RWPE2 (cell line): ENCODE data around the gene ADAMTS7.
A peak's percentile ranks its signal among the peaks of the same experiment; 100 is the strongest.
"Not testable (repeated sequence)": the region's sequence is repeated elsewhere in the genome, so short reads cannot be mapped to it uniquely, and the experiment has no call there.

Experiments used
- ATAC-seq: fragments of 200-7000 bp; cut with Tn5 transposase; 3 replicates; pipeline ENCODE4 v1.9.1; 2021; ENCODE audit warnings: low read depth
- DNase-seq: peaks from one replicate; pipeline ENCODE4 v3.0.0-alpha.2; 2020; ENCODE audit warnings: low spot score
- H3K27ac ChIP-seq: fragments of 450-650 bp; 2 replicates; pipeline ENCODE4 v1.5.1; 2017; ENCODE audit warnings: mild to moderate bottlenecking; ENCODE audit not compliant: poor library complexity, severe bottlenecking
- H3K27me3 ChIP-seq: fragments of 250-450 bp; sonication (Bioruptor Pico); 2 replicates; pipeline ENCODE4 v1.5.1; 2021; ENCODE audit warnings: mild to moderate bottlenecking, moderate library complexity; ENCODE audit not compliant: insufficient read depth, poor library complexity, severe bottlenecking
- H3K36me3 ChIP-seq: fragments of 250-450 bp; sonication (Bioruptor Pico); 2 replicates; pipeline ENCODE4 v1.5.1; 2020; ENCODE audit warnings: low read depth, mild to moderate bottlenecking, moderate library complexity
- H3K4me1 ChIP-seq: fragments of 250-450 bp; sonication (Bioruptor Pico); 2 replicates; pipeline ENCODE4 v1.5.1; 2021; ENCODE audit warnings: mild to moderate bottlenecking, moderate library complexity; ENCODE audit not compliant: insufficient read depth, poor library complexity, severe bottlenecking
- H3K4me3 ChIP-seq: fragments of 250-450 bp; sonication (Bioruptor Pico); 2 replicates; pipeline ENCODE4 v1.5.1; 2021; ENCODE audit warnings: mild to moderate bottlenecking, moderate library complexity; ENCODE audit not compliant: severe bottlenecking
- H3K9me3 ChIP-seq: fragments of 250-450 bp; sonication (Bioruptor Pico); 2 replicates; pipeline ENCODE4 v1.5.1; 2021; ENCODE audit warnings: mild to moderate bottlenecking, moderate library complexity; ENCODE audit not compliant: severe bottlenecking
- CTCF ChIP-seq: fragments of 450-650 bp; IDR thresholded peaks from one replicate; pipeline ENCODE4 v1.5.1; 2017; ENCODE audit warnings: mild to moderate bottlenecking, moderate library complexity; ENCODE audit not compliant: poor library complexity, severe bottlenecking

Gene ADAMTS7

GRCh38 chr15:78778422-78778821 lies 32.8 kb downstream of the ADAMTS7 start:
- Histone ChIP-seq H3K9me3 (no peaks in the 10 kb centered on the region), H3K27me3 (no peaks in the 10 kb centered on the region), H3K27ac (no peak overlapping the region), H3K36me3 (no peaks in the 10 kb centered on the region), H3K4me1 (no peaks in the 10 kb centered on the region), H3K4me3 (no peak overlapping the region)
- ATAC-seq (no peak), DNase-seq (no peak)
- no peak for TF ChIP-seq CTCF

DNA sequence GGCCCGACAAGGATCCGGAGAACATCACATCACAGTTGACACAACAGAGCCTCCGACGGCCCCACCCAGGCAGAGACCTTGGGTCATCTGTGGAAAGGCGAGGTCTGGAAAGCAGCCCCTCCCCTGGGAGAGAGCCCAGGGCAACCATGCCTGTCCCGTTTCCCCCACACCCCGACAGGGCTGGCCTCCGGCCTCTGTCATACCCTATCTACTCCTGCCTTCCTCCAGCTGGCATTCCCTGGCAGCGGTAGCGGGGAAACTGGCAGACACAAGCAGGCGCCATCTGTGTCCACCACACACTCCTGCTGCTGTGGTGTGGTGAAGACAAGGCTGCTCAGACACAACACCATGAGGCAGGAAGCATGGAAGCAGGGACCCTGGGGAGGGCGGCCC lies 33.3 kb downstream of the ADAMTS7 start:
- DNase-seq, H3K4me1 ChIP-seq, H3K27ac ChIP-seq, H3K4me3 ChIP-seq, H3K36me3 ChIP-seq, H3K27me3 ChIP-seq, ATAC-seq, H3K9me3 ChIP-seq: not testable (repeated sequence)

GRCh38 chr15:78777290-78777952 lies 33.8 kb downstream of the ADAMTS7 start:
- H3K4me1 ChIP-seq, ATAC-seq, H3K9me3 ChIP-seq, H3K27me3 ChIP-seq, H3K27ac ChIP-seq, H3K36me3 ChIP-seq, H3K4me3 ChIP-seq: not testable (repeated sequence)
- peak; percentile 68 for DNase-seq

GRCh38 chr15:78776046-78776925 lies 35.0 kb downstream of the ADAMTS7 start:
- peak; percentile 69 for DNase-seq
- not testable (repeated sequence) for H3K27me3 ChIP-seq, H3K4me1 ChIP-seq, H3K9me3 ChIP-seq, H3K36me3 ChIP-seq, ATAC-seq, H3K27ac ChIP-seq, H3K4me3 ChIP-seq

DNA sequence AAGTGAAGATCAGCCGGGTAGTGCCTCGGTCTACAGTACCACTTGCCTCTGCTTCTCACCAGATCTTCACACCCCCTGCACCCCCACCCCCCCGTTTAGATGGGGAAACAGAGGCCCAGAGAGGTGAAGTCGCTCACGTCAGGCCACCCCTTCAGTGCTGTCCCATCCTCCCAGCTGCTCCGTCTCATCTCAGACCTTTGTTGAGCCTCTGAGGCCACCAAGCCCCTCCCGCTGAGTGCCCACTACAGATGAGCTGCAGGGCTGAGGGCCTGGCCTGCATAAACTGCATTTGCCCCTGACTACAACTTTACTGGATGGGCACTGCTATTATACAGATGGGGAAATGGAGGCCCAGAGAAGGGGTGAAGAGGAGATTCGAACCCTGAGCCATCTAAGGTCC lies 35.8 kb downstream of the ADAMTS7 start:
- Histone ChIP-seq H3K27ac (no peak overlapping the region), H3K36me3 (no peaks in the 10 kb centered on the region), H3K4me3 (no peak overlapping the region), H3K27me3 (no peaks in the 10 kb centered on the region), H3K4me1 (no peaks in the 10 kb centered on the region), H3K9me3 (no peaks in the 10 kb centered on the region)
- no peak for ATAC-seq
- no peak for TF ChIP-seq CTCF
- DNase-seq: peak; percentile 65

- H3K4me3 ChIP-seq, DNase-seq, H3K9me3 ChIP-seq, H3K4me1 ChIP-seq, H3K27me3 ChIP-seq, H3K27ac ChIP-seq, H3K36me3 ChIP-seq, ATAC-seq: not testable (repeated sequence)
Observed at GRCh38 chr15:78774451-78774990, 36.7 kb downstream of the ADAMTS7 start.

GRCh38 chr15:78773765-78774450 lies 37.4 kb downstream of the ADAMTS7 start:
- not testable (repeated sequence) for H3K9me3 ChIP-seq, H3K4me3 ChIP-seq, H3K4me1 ChIP-seq, H3K27ac ChIP-seq, ATAC-seq, H3K36me3 ChIP-seq, H3K27me3 ChIP-seq
- DNase-seq: peak; percentile 72
